HG02973 (cell line): ENCODE results near the gene SCN4A.
"Not testable (repeated sequence)": the region's sequence is repeated elsewhere in the genome, so short reads cannot be mapped to it uniquely, and the experiment has no call there.

Experiments used
- ATAC-seq: cut with Tn5 transposase; IDR thresholded peaks from one replicate; pipeline ENCODE4 v1.9.1; 2021; ENCODE audit warnings: moderate library complexity; ENCODE audit not compliant: unreplicated experiment

SCN4A gene

GRCh38 chr17:63986821-63987220 is 14.1 kb upstream of the SCN4A start:
- no peak for ATAC-seq

- no peak for ATAC-seq
Measured at GRCh38 chr17:63985387-63986140, 12.8 kb upstream of the SCN4A start.

- no peak for ATAC-seq
Measured at GRCh38 chr17:63984651-63985386, 12.1 kb upstream of the SCN4A start.

- ATAC-seq: no peak
Measured at GRCh38 chr17:63984236-63984635, 11.5 kb upstream of the SCN4A start.

GRCh38 chr17:63983320-63983719 is 10.6 kb upstream of the SCN4A start:
- no peak for ATAC-seq

- ATAC-seq: not testable (repeated sequence)
Measured at GRCh38 chr17:63982641-63983040, 9.9 kb upstream of the SCN4A start.

GRCh38 chr17:63978272-63979200 is 5.8 kb upstream of the SCN4A start:
- no peak for ATAC-seq

GRCh38 chr17:63976702-63977101 is 4.0 kb upstream of the SCN4A start:
- ATAC-seq: no peak

- no peak for ATAC-seq
Measured at GRCh38 chr17:63975541-63976092, 2.9 kb upstream of the SCN4A start.

GRCh38 chr17:63974594-63975192 is 2.0 kb upstream of the SCN4A start:
- ATAC-seq: no peak

- no peak for ATAC-seq
Measured at GRCh38 chr17:63973930-63974593, 1.3 kb upstream of the SCN4A start.

GRCh38 chr17:63973247-63973646 is 529 bp upstream of the SCN4A start:
- no peak for ATAC-seq

- ATAC-seq: no peak
Measured at GRCh38 chr17:63969278-63969677, 3.4 kb downstream of the SCN4A start.

GRCh38 chr17:63967953-63968352 is 4.8 kb downstream of the SCN4A start:
- ATAC-seq: no peak

GRCh38 chr17:63966646-63967264 is 6.0 kb downstream of the SCN4A start:
- no peak for ATAC-seq

- ATAC-seq: no peak
Measured at GRCh38 chr17:63963123-63963522, 9.6 kb downstream of the SCN4A start.

GRCh38 chr17:63962298-63962744 is 10.4 kb downstream of the SCN4A start:
- no peak for ATAC-seq

GRCh38 chr17:63961355-63962212 is 11.1 kb downstream of the SCN4A start:
- ATAC-seq: no peak

GRCh38 chr17:63960430-63960829 is 12.3 kb downstream of the SCN4A start:
- no peak for ATAC-seq
